HCT116 (cell line): ENCODE results near the gene SEMA3G. TPM values are rescaled to one million over a fixed set of nuclear protein-coding genes. Genes with fewer than 3 reads are reported as not detected.

Experiments
- ATAC-seq: fragments of 200-7000 bp; cut with Tn5 transposase; 2 replicates; pipeline ENCODE4 v1.9.1; 2020; ENCODE audit warnings: mild to moderate bottlenecking, moderate library complexity
- BruUV-seq: library from RNA; stranded (reverse); fragments of 400-500 nt; replicated peaks from 2 replicates; lab custom pipeline; 2021; lab: Mats Ljungman, UMichigan
- CTCF ChIA-PET: fragments of 300-600 bp; sonication (Branson Sonifier 250); formaldehyde crosslinking; loops from one replicate; lab custom pipeline; 2021; ENCODE audit warnings: antibody characterized with exemption; lab: Charles Lee
- POLR2A ChIA-PET: fragments of 300-600, 350-600 bp; sonication (Branson Sonifier 250); formaldehyde crosslinking; loops from one replicate; lab custom pipeline; 2021; ENCODE audit warnings: antibody characterized with exemption; lab: Charles Lee
- RAD21 ChIA-PET, 2 experiments: fragments of 300-600 bp; sonication (Branson Sonifier 250); formaldehyde crosslinking; loops; one replicate each; lab custom pipeline; 2023; ENCODE audit warnings: low total read pairs in 2 of 2; ENCODE audit not compliant: uncharacterized antibody in 2 of 2, unreplicated experiment in 2 of 2, low non-redundant PET in 1 of 2; lab: Charles Lee
- DNase-seq: peaks from one replicate; pipeline ENCODE4 v3.0.0-alpha.2; 2010; ENCODE audit warnings: low read depth, low spot score
- H2AFZ ChIP-seq: fragments of 200-600 bp; shearing (Covaris generic), sonication (generic); 2 replicates; pipeline ENCODE4 v1.6.1; 2017; ENCODE audit warnings: low read depth, mixed run types, mixed read lengths, antibody characterized with exemption, low read length; ENCODE audit not compliant: poor library complexity, severe bottlenecking
- H3K27ac ChIP-seq: 2 replicates; pipeline ENCODE4 v1.5.1; 2012; ENCODE audit warnings: low read depth, low read length
- H3K27me3 ChIP-seq: fragments of 200-600 bp; sonication (generic); 2 replicates; pipeline ENCODE4 v1.6.1; 2016; ENCODE audit warnings: mixed run types, low read length, mixed read lengths; ENCODE audit not compliant: insufficient read depth
- H3K36me3 ChIP-seq, 2 experiments: fragments of 200-500 bp in 1 of 2; fragments of 200-600 bp in 1 of 2; sonication (Bioruptor generic) in 1 of 2; sonication (generic) in 1 of 2; 2 replicates each; pipeline versions ENCODE4 v1.5.1 to v1.6.1; 2014 to 2016; ENCODE audit warnings: low read length in 2 of 2, inconsistent platforms in 1 of 2, mixed read lengths in 1 of 2, mixed run types in 1 of 2; ENCODE audit not compliant: insufficient read depth in 2 of 2, control insufficient read depth in 1 of 2
- H3K4me1 ChIP-seq, 2 experiments: fragments of 200-600 bp in 1 of 2; sonication (generic) in 1 of 2; 2 replicates each; pipeline versions ENCODE4 v1.5.1 to v1.6.1; 2012 to 2017; ENCODE audit warnings: low read length in 2 of 2, inconsistent platforms in 1 of 2, mild to moderate bottlenecking in 1 of 2, mixed read lengths in 1 of 2, mixed run types in 1 of 2, moderate library complexity in 1 of 2; ENCODE audit not compliant: insufficient read depth in 2 of 2, control insufficient read depth in 1 of 2
- H3K4me2 ChIP-seq: fragments of 200-600 bp; sonication (generic); 2 replicates; pipeline ENCODE4 v1.6.1; 2017; ENCODE audit warnings: mixed run types, low read length, mixed read lengths
- H3K4me3 ChIP-seq, 2 experiments: fragments of 200-600 bp in 1 of 2; sonication (generic) in 1 of 2; replicated peaks in 1 of 2; 2 replicates each; pipeline ENCODE4 v1.5.1; 2011 to 2016; ENCODE audit warnings: low read length in 2 of 2, control low read depth in 1 of 2, low read depth in 1 of 2, mild to moderate bottlenecking in 1 of 2, mixed read lengths in 1 of 2, mixed run types in 1 of 2
- H3K79me2 ChIP-seq: fragments of 200-600 bp; sonication (generic); 2 replicates; pipeline ENCODE4 v1.6.1; 2017; ENCODE audit warnings: mild to moderate bottlenecking, mixed run types, low read length, moderate library complexity, mixed read lengths; ENCODE audit not compliant: insufficient read depth
- H3K9ac ChIP-seq: fragments of 200-600 bp; sonication (generic); 2 replicates; pipeline ENCODE4 v1.6.1; 2016; ENCODE audit warnings: low read length, mixed read lengths
- H3K9me2 ChIP-seq: fragments of 200-600 bp; sonication (generic), shearing (Covaris generic); 2 replicates; pipeline ENCODE4 v1.6.1; 2017; ENCODE audit warnings: mixed run types, mild to moderate bottlenecking, moderate library complexity; ENCODE audit not compliant: insufficient read depth
- H3K9me3 ChIP-seq, 2 experiments: fragments of 200-500 bp in 1 of 2; fragments of 200-600 bp in 1 of 2; sonication (Bioruptor generic) in 1 of 2; sonication (generic) in 1 of 2; 2 replicates each; pipeline ENCODE4 v1.6.1; 2014 to 2017; ENCODE audit warnings: low read length in 2 of 2, mixed read lengths in 2 of 2, inconsistent platforms in 1 of 2, low read depth in 1 of 2, mild to moderate bottlenecking in 1 of 2, mixed run types in 1 of 2, moderate library complexity in 1 of 2; ENCODE audit not compliant: control insufficient read depth in 1 of 2, insufficient read depth in 1 of 2
- H4K20me1 ChIP-seq: fragments of 200-600 bp; sonication (generic), shearing (Covaris generic); 2 replicates; pipeline ENCODE4 v1.6.1; 2017; ENCODE audit warnings: mixed run types, mild to moderate bottlenecking, moderate library complexity; ENCODE audit not compliant: insufficient read depth
- CBX3 ChIP-seq: IDR thresholded peaks from 2 replicates; pipeline ENCODE4 v1.6.1; 2012; ENCODE audit warnings: low read depth
- CEBPB ChIP-seq: IDR thresholded peaks from 2 replicates; pipeline ENCODE4 v1.6.1; 2012; ENCODE audit warnings: low read depth
- EZH2 ChIP-seq: fragments of 200-600 bp; sonication (generic); IDR thresholded peaks from 2 replicates; pipeline ENCODE4 v1.6.1; 2017; ENCODE audit warnings: antibody characterized with exemption, mixed run types
- EZH2phosphoT487 ChIP-seq: fragments of 200-600 bp; IDR thresholded peaks from 2 replicates; pipeline ENCODE4 v1.6.1; 2018; ENCODE audit warnings: antibody characterized with exemption, borderline replicate concordance
- JUND ChIP-seq: IDR thresholded peaks from 2 replicates; pipeline ENCODE4 v1.6.1; 2012
- MAX ChIP-seq: IDR thresholded peaks from 2 replicates; pipeline ENCODE4 v1.6.1; 2012
- POLR2A ChIP-seq: IDR thresholded peaks from 2 replicates; pipeline ENCODE4 v1.7.0; 2011; ENCODE audit warnings: borderline replicate concordance; ENCODE audit not compliant: insufficient read depth, insufficient read length; ENCODE audit errors: extremely low read depth
- POLR2AphosphoS5 ChIP-seq: IDR thresholded peaks from 2 replicates; pipeline ENCODE4 v1.6.1; 2011; ENCODE audit warnings: mild to moderate bottlenecking, low read depth, low read length, moderate library complexity
- RAD21 ChIP-seq: IDR thresholded peaks from 2 replicates; pipeline ENCODE4 v1.6.1; 2012; ENCODE audit warnings: low read depth, mild to moderate bottlenecking
- SP1 ChIP-seq: IDR thresholded peaks from 2 replicates; pipeline ENCODE4 v1.6.1; 2012; ENCODE audit warnings: low read depth
- SRF ChIP-seq: IDR thresholded peaks from 2 replicates; pipeline ENCODE4 v1.6.1; 2012; ENCODE audit warnings: low read depth
- TCF7L2 ChIP-seq: IDR thresholded peaks from 2 replicates; pipeline ENCODE4 v1.7.0; 2011; ENCODE audit warnings: borderline replicate concordance, inconsistent platforms; ENCODE audit not compliant: insufficient read depth, insufficient read length; ENCODE audit errors: extremely low read depth
- YY1 ChIP-seq: IDR thresholded peaks from 2 replicates; pipeline ENCODE4 v1.6.1; 2011; ENCODE audit warnings: low read length, low read depth, moderate library complexity, mild to moderate bottlenecking; ENCODE audit not compliant: insufficient replicate concordance; ENCODE audit errors: extremely low read depth
- ZNF274 ChIP-seq: fragments of 200-500 bp; sonication (Bioruptor generic); IDR thresholded peaks from 2 replicates; pipeline ENCODE4 v1.6.1; 2014; ENCODE audit warnings: mild to moderate bottlenecking, low read depth, low read length, inconsistent platforms
- intact Hi-C: fragments of 100-400 bp; cut with micrococcal nuclease; formaldehyde crosslinking; loops from 2 replicates; pipeline ENCODE4 v1.10.0; 2022
- total RNA-seq: library from RNA; stranded (reverse); gene quantifications from one replicate; pipeline ENCODE4 v1.2.1, GENCODE V29; 2021; ENCODE audit not compliant: unreplicated experiment
- TF ChIP-seq, protein P1 (sequence below), 3 experiments: fragments of 200-600 bp in 1 of 3; sonication (generic) in 1 of 3; IDR thresholded peaks in 2 of 3; conservative IDR thresholded peaks in 1 of 3; 2 replicates each; pipeline ENCODE4 v1.5.1; 2012 to 2017; ENCODE audit warnings: low read depth in 2 of 3, low read length in 2 of 3, antibody characterized with exemption in 1 of 3, borderline replicate concordance in 1 of 3, control low read depth in 1 of 3, mild to moderate bottlenecking in 1 of 3, mixed read lengths in 1 of 3, mixed run types in 1 of 3, moderate library complexity in 1 of 3; ENCODE audit not compliant: insufficient read depth in 1 of 3

The SEMA3G gene
- total RNA-seq, 1 experiment from 2014 or later, result 4.2 TPM

DNA sequence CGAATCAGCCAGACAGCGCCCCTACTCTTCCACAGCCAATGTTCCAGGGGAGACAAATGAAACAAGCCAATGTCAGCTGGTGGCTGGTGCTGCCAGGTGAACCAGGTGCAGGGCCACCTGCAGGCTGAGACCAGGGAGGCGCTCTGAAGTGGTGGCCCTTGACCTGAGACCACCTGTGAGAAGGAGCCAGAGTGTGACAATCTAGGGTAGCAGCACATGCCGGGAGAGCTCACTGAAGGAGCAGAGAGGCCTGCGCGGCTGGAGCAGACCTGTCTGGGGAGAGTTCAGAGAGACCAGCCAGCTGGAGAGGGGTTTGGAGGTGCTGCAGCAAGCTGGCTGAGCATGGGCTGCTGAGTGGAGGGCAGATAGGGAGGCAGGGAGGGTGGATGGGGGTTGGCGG is 49.5 kb upstream of the SEMA3G start (continued):
- TF ChIP-seq, protein P1, sequence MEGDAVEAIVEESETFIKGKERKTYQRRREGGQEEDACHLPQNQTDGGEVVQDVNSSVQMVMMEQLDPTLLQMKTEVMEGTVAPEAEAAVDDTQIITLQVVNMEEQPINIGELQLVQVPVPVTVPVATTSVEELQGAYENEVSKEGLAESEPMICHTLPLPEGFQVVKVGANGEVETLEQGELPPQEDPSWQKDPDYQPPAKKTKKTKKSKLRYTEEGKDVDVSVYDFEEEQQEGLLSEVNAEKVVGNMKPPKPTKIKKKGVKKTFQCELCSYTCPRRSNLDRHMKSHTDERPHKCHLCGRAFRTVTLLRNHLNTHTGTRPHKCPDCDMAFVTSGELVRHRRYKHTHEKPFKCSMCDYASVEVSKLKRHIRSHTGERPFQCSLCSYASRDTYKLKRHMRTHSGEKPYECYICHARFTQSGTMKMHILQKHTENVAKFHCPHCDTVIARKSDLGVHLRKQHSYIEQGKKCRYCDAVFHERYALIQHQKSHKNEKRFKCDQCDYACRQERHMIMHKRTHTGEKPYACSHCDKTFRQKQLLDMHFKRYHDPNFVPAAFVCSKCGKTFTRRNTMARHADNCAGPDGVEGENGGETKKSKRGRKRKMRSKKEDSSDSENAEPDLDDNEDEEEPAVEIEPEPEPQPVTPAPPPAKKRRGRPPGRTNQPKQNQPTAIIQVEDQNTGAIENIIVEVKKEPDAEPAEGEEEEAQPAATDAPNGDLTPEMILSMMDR (IDR thresholded peaks at IDR 0.05 in 2 of 3, conservative IDR thresholded peaks at IDR 0.05 in 1 of 3; ENCODE audit: borderline replicate concordance in 1 of 3, insufficient read depth in 1 of 3, low read depth in 2 of 3, low read length in 2 of 3), result no peak
- TF ChIP-seq POLR2AphosphoS5, result no peak
- TF ChIP-seq POLR2A, result no peak
- no peak for TF ChIP-seq YY1
- TF ChIP-seq SP1, result no peak
- TF ChIP-seq MAX, result no peak
- TF ChIP-seq CEBPB, result no peak
- TF ChIP-seq CBX3, result no peak

GRCh38 chr3:52493232-52494017 is 48.5 kb upstream of the SEMA3G start:
- no peak for DNase-seq
- Histone ChIP-seq H3K9me3 (no peaks in the 10 kb centered on the region), H3K36me3 (peaks cover 3 to 21% of the 10 kb centered on the region in 2 experiments; a peak in 2 of 4 replicates), H3K27ac (no peak overlapping the region), H3K9me2 (no peaks in the 10 kb centered on the region), H3K4me2 (no peak overlapping the region), H3K9ac (no peak overlapping the region), H3K79me2 (no peaks in the 10 kb centered on the region), H3K27me3 (no peaks in the 10 kb centered on the region), H3K4me1 (no peaks in the 10 kb centered on the region), H4K20me1 (no peaks in the 10 kb centered on the region), H2AFZ (no peak overlapping the region), H3K4me3 (no peak overlapping the region)
- TF ChIP-seq JUND (no peak), POLR2AphosphoS5 (no peak), ZNF274 (no peak), SRF (no peak), CEBPB (no peak), POLR2A (no peak), TCF7L2 (no peak), EZH2 (no peak), EZH2phosphoT487 (no peak), YY1 (no peak), RAD21 (no peak)
- TF ChIP-seq, protein P1 (IDR thresholded peaks at IDR 0.05 in 2 of 3, conservative IDR thresholded peaks at IDR 0.05 in 1 of 3; ENCODE audit: borderline replicate concordance in 1 of 3, insufficient read depth in 1 of 3, low read depth in 2 of 3, low read length in 2 of 3), result no peak
- ATAC-seq, result peak; percentile 12; the same call in 1 of the 2 replicates
- intact Hi-C loops, result no loop called here
- no TSS peak for BruUV-seq
- ChIA-PET POLR2A (no interaction called here), CTCF (no interaction called here), RAD21 (no interaction called here)
